IMR-90 (cell line): Measurements from ENCODE around the gene DPF3. TPM values are rescaled to one million over a fixed set of nuclear protein-coding genes. Genes with fewer than 3 reads are reported as not detected.

Experiments used
- ATAC-seq: fragments of 200-7000 bp; cut with Tn5 transposase; 2 replicates; pipeline ENCODE4 v1.9.1; 2020; ENCODE audit warnings: low read depth, mild to moderate bottlenecking, moderate library complexity
- BruUV-seq: library from RNA; stranded (reverse); fragments of 400-500 nt; replicated peaks from 2 replicates; lab custom pipeline; 2021; lab: Mats Ljungman, UMichigan
- CTCF ChIA-PET: fragments of 300-600 bp; formaldehyde crosslinking; extraction: SDS; loops from one replicate; lab custom pipeline; 2021; ENCODE audit warnings: antibody characterized with exemption; lab: Yijun Ruan, JAX
- POLR2A ChIA-PET: fragments of 300-600 bp; sonication (Branson Sonifier 250); formaldehyde crosslinking; loops from one replicate; lab custom pipeline; 2022; ENCODE audit warnings: antibody characterized with exemption; ENCODE audit not compliant: unreplicated experiment; lab: Charles Lee
- DNase-seq: peaks from one replicate; pipeline ENCODE4 v3.0.0; 2013
- H2AFZ ChIP-seq: replicated peaks from 2 replicates; pipeline ENCODE3; 2013; ENCODE audit warnings: low read length, mild to moderate bottlenecking; ENCODE audit not compliant: poor library complexity
- H2AK5ac ChIP-seq: 2 replicates; pipeline ENCODE4 v1.6.1; 2013; ENCODE audit warnings: low read depth, low read length, inconsistent platforms
- H2AK9ac ChIP-seq: replicated peaks from 2 replicates; pipeline ENCODE3; 2013; ENCODE audit warnings: mild to moderate bottlenecking, low read depth, low read length, moderate library complexity; ENCODE audit not compliant: poor library complexity
- H2BK120ac ChIP-seq: 2 replicates; pipeline ENCODE4 v1.6.1; 2013; ENCODE audit warnings: low read depth, low read length, inconsistent platforms
- H2BK15ac ChIP-seq: 3 replicates; pipeline ENCODE4 v1.6.1; 2013; ENCODE audit warnings: low read depth, low read length, inconsistent platforms
- H2BK20ac ChIP-seq: 2 replicates; pipeline ENCODE4 v1.6.1; 2013; ENCODE audit warnings: low read depth, mild to moderate bottlenecking, inconsistent platforms, low read length, moderate library complexity
- H2BK5ac ChIP-seq: 2 replicates; pipeline ENCODE4 v1.6.1; 2013; ENCODE audit warnings: mild to moderate bottlenecking, low read depth, low read length, inconsistent platforms; ENCODE audit not compliant: poor library complexity, severe bottlenecking
- H3K14ac ChIP-seq: replicated peaks from 2 replicates; pipeline ENCODE4 v1.6.1; 2013; ENCODE audit warnings: low read depth, low read length, inconsistent platforms
- H3K18ac ChIP-seq: 2 replicates; pipeline ENCODE4 v1.6.1; 2013; ENCODE audit warnings: low read depth, low read length, control low read depth
- H3K23ac ChIP-seq: 2 replicates; pipeline ENCODE4 v1.6.1; 2013; ENCODE audit warnings: low read depth, low read length, inconsistent platforms
- H3K27ac ChIP-seq: 2 replicates; pipeline ENCODE4 v1.5.1; 2013; ENCODE audit warnings: mild to moderate bottlenecking, control low read depth, low read length; ENCODE audit not compliant: insufficient read depth
- H3K27me3 ChIP-seq: 2 replicates; pipeline ENCODE4 v1.6.1; 2013; ENCODE audit warnings: low read length; ENCODE audit not compliant: control insufficient read depth, insufficient read depth
- H3K36me3 ChIP-seq: 2 replicates; pipeline ENCODE4 v1.6.1; 2013; ENCODE audit warnings: low read length, mixed read lengths; ENCODE audit not compliant: control insufficient read depth, insufficient read depth
- H3K4ac ChIP-seq: 2 replicates; pipeline ENCODE4 v1.6.1; 2013; ENCODE audit warnings: low read depth, low read length, inconsistent platforms
- H3K4me1 ChIP-seq: 2 replicates; pipeline ENCODE4 v1.6.1; 2013; ENCODE audit warnings: low read length, mixed read lengths; ENCODE audit not compliant: control insufficient read depth, insufficient read depth
- H3K4me2 ChIP-seq: 2 replicates; pipeline ENCODE4 v1.6.1; 2013; ENCODE audit warnings: low read depth, mild to moderate bottlenecking, control low read depth, low read length, moderate library complexity
- H3K4me3 ChIP-seq: 2 replicates; pipeline ENCODE4 v1.5.1; 2013; ENCODE audit warnings: low read depth, mild to moderate bottlenecking, control low read depth, low read length, moderate library complexity; ENCODE audit not compliant: insufficient read depth
- H3K56ac ChIP-seq: 2 replicates; pipeline ENCODE4 v1.6.1; 2013; ENCODE audit warnings: low read length, inconsistent platforms; ENCODE audit not compliant: insufficient read depth; ENCODE audit errors: extremely low read depth
- H3K79me1 ChIP-seq, 2 experiments: 2 replicates each; pipeline ENCODE4 v1.6.1; 2013; ENCODE audit warnings: low read length in 2 of 2, inconsistent platforms in 1 of 2, low read depth in 1 of 2
- H3K9ac ChIP-seq: 2 replicates; pipeline ENCODE4 v1.6.1; 2013; ENCODE audit warnings: low read depth, low read length, control low read depth
- H3K9me1 ChIP-seq: 2 replicates; pipeline ENCODE4 v1.6.1; 2013; ENCODE audit warnings: low read length, inconsistent platforms; ENCODE audit not compliant: insufficient read depth
- H3K9me3 ChIP-seq: 2 replicates; pipeline ENCODE4 v1.6.1; 2013; ENCODE audit warnings: low read length; ENCODE audit not compliant: control insufficient read depth, insufficient read depth
- H4K20me1 ChIP-seq: 2 replicates; pipeline ENCODE4 v1.6.1; 2013; ENCODE audit warnings: low read length, inconsistent platforms; ENCODE audit not compliant: insufficient read depth
- H4K5ac ChIP-seq: 2 replicates; pipeline ENCODE4 v1.6.1; 2013; ENCODE audit warnings: mild to moderate bottlenecking, low read depth, low read length, control low read depth
- H4K8ac ChIP-seq, 2 experiments: 2 replicates each; pipeline ENCODE4 v1.6.1; 2013; ENCODE audit warnings: low read depth in 2 of 2, low read length in 2 of 2, control low read depth in 1 of 2, inconsistent platforms in 1 of 2
- H4K91ac ChIP-seq: 2 replicates; pipeline ENCODE4 v1.6.1; 2013; ENCODE audit warnings: low read depth, low read length, inconsistent platforms; ENCODE audit not compliant: insufficient read depth
- CEBPB ChIP-seq: IDR thresholded peaks from 2 replicates; pipeline ENCODE4 v1.6.1; 2012; ENCODE audit warnings: low read depth, low read length, improper control_type of control experiment
- FOS ChIP-seq: fragments of 150-350 bp; IDR thresholded peaks from 2 replicates; pipeline ENCODE4 v1.6.1; 2016; ENCODE audit warnings: low read depth, low read length
- MAZ ChIP-seq: IDR thresholded peaks from 2 replicates; pipeline ENCODE4 v1.6.1; 2012; ENCODE audit warnings: low read depth, mild to moderate bottlenecking, low read length, improper control_type of control experiment, moderate library complexity, borderline replicate concordance
- MXI1 ChIP-seq: IDR thresholded peaks from 2 replicates; pipeline ENCODE4 v1.6.1; 2012; ENCODE audit warnings: low read depth, mild to moderate bottlenecking, low read length, moderate library complexity, borderline replicate concordance
- POLR2A ChIP-seq: IDR thresholded peaks from 2 replicates; pipeline ENCODE4 v1.6.1; 2012; ENCODE audit warnings: mild to moderate bottlenecking, low read depth, low read length
- RCOR1 ChIP-seq: IDR thresholded peaks from 2 replicates; pipeline ENCODE4 v1.6.1; 2012; ENCODE audit warnings: mild to moderate bottlenecking, low read length, improper control_type of control experiment; ENCODE audit not compliant: insufficient replicate concordance
- RFX5 ChIP-seq: IDR thresholded peaks from 2 replicates; pipeline ENCODE4 v1.8.0; 2012; ENCODE audit warnings: low read depth, mild to moderate bottlenecking, low read length, moderate library complexity
- SMC3 ChIP-seq: fragments of 150-350 bp; IDR thresholded peaks from 2 replicates; pipeline ENCODE4 v1.6.1; 2016; ENCODE audit warnings: low read depth, mild to moderate bottlenecking, antibody characterized with exemption, low read length, moderate library complexity
- WGBS, 2 experiments: methylation state at CpG; one replicate each; pipeline versions ENCODE4 v1.1.5 to v1.1.7; 2013; ENCODE audit warnings: missing lambda C conversion rate in 2 of 2; ENCODE audit not compliant: insufficient read length in 1 of 2; ENCODE audit errors: extremely low coverage in 2 of 2; 5-methylcytosine and 5-hydroxymethylcytosine counted together
- dilution Hi-C: fragments of 300-500 bp; cut with HindIII; formaldehyde crosslinking; loops from one replicate; pipeline ENCODE4 v1.14.3; 2018; ENCODE audit warnings: low sequenced_read_pairs; ENCODE audit not compliant: unreplicated experiment
- in situ Hi-C: fragments of 300-500 bp; cut with MboI; formaldehyde crosslinking; loops from 3 replicates; pipeline ENCODE4 v1.14.3; 2019; ENCODE audit warnings: low sequenced_read_pairs, inconsistent platforms, mixed read lengths
- intact Hi-C: fragments of 100-400 bp; cut with micrococcal nuclease; formaldehyde crosslinking; loops from 2 replicates; pipeline ENCODE4 v1.10.0; 2022
- polyA plus RNA-seq, 3 experiments: library from polyadenylated mRNA; depleted of rRNA; stranded (reverse); fragments of >200 nt; gene quantifications; 2 replicates each; pipeline ENCODE4 v1.2.3, GENCODE V29; 2012; ENCODE audit warnings: low replicate concordance in 1 of 3
- total RNA-seq: library from RNA; depleted of rRNA; stranded (reverse); fragments of >200 nt; gene quantifications from 2 replicates; pipeline ENCODE4 v1.2.3, GENCODE V29; 2012
- TF ChIP-seq, protein P1 (sequence below): fragments of 150-350 bp; IDR thresholded peaks from 2 replicates; pipeline ENCODE4 v1.6.1; 2017; ENCODE audit warnings: mild to moderate bottlenecking, antibody characterized with exemption, low read length, low read depth

The DPF3 gene
- total and polyA plus RNA-seq, 2 of the 4 experiments (the other 2 are of a cell fraction) = 30.5 to 32.8 TPM

DNA sequence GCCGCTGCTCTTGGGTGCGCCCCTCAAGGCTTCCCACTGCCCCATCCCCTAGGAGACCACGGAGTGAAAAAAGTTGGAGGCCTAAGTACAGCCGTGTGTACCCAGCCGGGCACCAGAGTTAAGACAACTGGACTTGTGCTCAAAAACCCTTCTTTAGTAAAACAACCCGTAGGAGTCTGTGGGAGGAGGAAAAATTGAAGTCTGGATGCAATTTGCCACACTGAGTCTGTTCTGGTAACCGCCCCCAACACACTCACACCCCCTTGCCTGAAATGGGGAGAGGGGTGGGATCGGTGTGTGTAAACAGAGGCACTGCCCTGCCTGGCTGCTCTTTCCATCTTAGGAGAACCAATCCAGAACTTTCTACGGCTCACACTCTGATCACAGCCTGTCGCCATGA lies 41.7 kb downstream of the DPF3 start:
- ATAC-seq (no peak), DNase-seq (no peak)
- intact Hi-C loops = no loop called here
- H4K8ac ChIP-seq = no peak overlapping the region
- no peak overlapping the region for H3K18ac ChIP-seq
- no TSS peak for BruUV-seq
- H3K9me3 ChIP-seq = no peaks in the 10 kb centered on the region
- H2BK5ac ChIP-seq = no peak overlapping the region
- ChIA-PET POLR2A (no interaction called here), CTCF (no interaction called here)
- peaks cover 27% of the 10 kb centered on the region for H4K20me1 ChIP-seq
- H4K91ac ChIP-seq = no peak overlapping the region
- H2BK20ac ChIP-seq = no peak overlapping the region
- H2BK15ac ChIP-seq = no peak overlapping the region
- dilution Hi-C loops = no loop called here
- no peak overlapping the region for H3K23ac ChIP-seq
- H2AK5ac ChIP-seq = no peak overlapping the region
- peaks cover 9% of the 10 kb centered on the region; the same call in 1 of the 2 replicates for H3K9me1 ChIP-seq
- no peak overlapping the region for H3K56ac ChIP-seq
- peaks cover 2% of the 10 kb centered on the region; the same call in 1 of the 2 replicates for H3K36me3 ChIP-seq
- H3K9ac ChIP-seq = no peak overlapping the region
- no peak overlapping the region for H3K4me3 ChIP-seq
- H3K14ac ChIP-seq = no peak overlapping the region
- no CpG with 5 or more reads among the region's 10 CpGs for WGBS, 2 experiments
- H2BK120ac ChIP-seq = no peak overlapping the region
- no peak overlapping the region for H2AK9ac ChIP-seq
- H2AFZ ChIP-seq = no peak overlapping the region
- H3K27me3 ChIP-seq = no peaks in the 10 kb centered on the region
- in situ Hi-C loops = no loop called here
- H4K5ac ChIP-seq = no peak overlapping the region
- no peak overlapping the region for H3K27ac ChIP-seq
- TF ChIP-seq MAZ = no peak
- no peak for TF ChIP-seq MXI1
- no peak for TF ChIP-seq POLR2A
- TF ChIP-seq RFX5 = no peak
- no peak for TF ChIP-seq FOS
- TF ChIP-seq, protein P1, sequence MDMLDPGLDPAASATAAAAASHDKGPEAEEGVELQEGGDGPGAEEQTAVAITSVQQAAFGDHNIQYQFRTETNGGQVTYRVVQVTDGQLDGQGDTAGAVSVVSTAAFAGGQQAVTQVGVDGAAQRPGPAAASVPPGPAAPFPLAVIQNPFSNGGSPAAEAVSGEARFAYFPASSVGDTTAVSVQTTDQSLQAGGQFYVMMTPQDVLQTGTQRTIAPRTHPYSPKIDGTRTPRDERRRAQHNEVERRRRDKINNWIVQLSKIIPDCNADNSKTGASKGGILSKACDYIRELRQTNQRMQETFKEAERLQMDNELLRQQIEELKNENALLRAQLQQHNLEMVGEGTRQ = no peak
- TF ChIP-seq RCOR1 = no peak
- no peak for TF ChIP-seq SMC3
- no peak for TF ChIP-seq CEBPB
- no peak overlapping the region for H3K4me2 ChIP-seq
- peaks cover 2% of the 10 kb centered on the region; the same call in 1 of the 2 replicates for H3K4me1 ChIP-seq
- no peak overlapping the region for H3K4ac ChIP-seq
- peaks cover 45 to 79% of the 10 kb centered on the region in 2 experiments for H3K79me1 ChIP-seq
